GM19240 (cell line): Measurements from ENCODE around the gene STT3A.

Experiments
- DNase-seq: peaks from one replicate; pipeline ENCODE4 v3.0.0; 2011; ENCODE audit warnings: low spot score; ENCODE audit not compliant: insufficient read length

Gene STT3A

DNA sequence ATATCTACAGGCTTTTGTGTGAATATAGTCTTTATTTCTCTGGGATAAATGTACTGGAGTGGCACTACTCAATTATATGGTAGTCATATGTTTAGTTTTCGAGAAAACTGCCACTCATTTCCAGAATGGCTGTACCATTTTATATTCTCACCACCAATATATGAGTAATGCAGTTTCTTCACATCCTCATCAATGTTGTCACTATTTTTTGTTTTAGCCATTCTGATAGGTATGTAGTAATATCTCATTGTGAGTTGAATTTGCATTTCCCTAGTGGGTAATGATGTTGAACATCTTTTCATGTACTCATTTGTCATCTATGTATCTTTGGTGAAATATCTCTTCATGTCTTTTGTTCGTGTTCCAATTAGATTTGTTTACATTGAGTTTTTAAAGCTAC, 70.0 kb downstream of the STT3A start:
- DNase-seq = no peak

DNA sequence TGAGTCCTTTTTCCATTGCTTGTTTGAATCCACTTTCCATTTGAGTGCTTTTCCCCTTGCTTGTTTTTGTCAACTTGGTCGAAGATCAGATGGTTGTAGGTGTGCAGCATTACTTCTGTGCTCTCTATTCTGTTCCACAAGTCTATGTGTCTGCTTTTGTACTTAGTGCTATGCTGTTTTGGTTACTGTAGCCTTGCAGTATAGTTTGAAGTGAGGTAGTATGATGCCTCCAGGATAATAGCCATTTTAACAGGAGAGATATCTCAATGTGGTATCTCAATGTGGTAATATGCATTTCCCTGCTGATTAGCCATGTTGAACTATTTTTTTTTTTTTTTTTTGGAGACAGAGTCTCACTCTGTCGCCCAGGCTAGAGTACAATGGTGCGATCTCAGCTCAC, 71.3 kb downstream of the STT3A start:
- DNase-seq = no peak

DNA sequence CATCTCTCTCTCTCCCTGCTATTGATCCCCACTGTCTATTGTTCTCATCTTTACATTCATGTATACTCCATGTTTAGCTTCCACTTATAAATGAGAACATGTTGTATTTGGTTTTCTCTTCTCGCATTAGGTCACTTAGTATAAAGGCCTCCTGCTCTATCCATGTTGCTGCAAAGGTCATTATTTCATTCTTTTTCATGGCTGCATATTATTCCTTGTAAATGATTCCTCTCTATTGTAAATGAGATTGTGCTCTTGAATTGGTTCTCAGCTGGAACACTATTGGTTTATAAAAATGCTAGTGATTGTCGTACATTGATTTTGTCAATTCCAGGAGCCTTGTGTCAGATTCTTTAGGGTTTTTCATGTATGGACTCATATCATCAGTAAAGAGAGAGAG, 74.5 kb downstream of the STT3A start:
- DNase-seq = no peak

DNA sequence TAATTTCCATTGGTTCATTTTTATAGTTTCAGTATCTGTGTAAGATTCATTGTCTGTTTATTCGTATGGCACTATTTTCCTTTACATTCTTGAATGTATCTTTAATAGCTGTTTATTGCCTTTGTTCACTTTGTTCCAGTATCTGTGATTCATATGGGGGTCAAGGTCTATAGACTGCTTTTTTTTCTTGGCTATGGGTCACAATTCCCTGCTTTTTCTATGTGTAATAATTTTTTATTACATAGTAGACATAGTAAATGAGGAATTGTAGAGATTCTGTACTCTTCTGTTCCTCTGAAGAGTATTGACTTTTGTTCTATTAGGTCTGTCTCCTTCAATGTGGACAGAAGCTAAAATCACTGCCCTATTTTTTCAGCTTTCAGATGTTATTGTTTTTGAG, 77.5 kb downstream of the STT3A start:
- DNase-seq = no peak

- no peak for DNase-seq
These were observed 78.9 kb downstream of the STT3A start for GRCh38 chr11:125671561-125671960.
